ENCODE results near the gene TBC1D17. TPM values are rescaled to one million over a fixed set of nuclear protein-coding genes. Genes with fewer than 3 reads are reported as not detected.
A peak's percentile ranks its signal among the peaks of the same experiment; 100 is the strongest.

TBC1D17 gene
- total and polyA plus RNA-seq, 10 of the 15 experiments (the other 5 are each of a cell fraction or from before 2014, with no cell fraction given): 0.42 to 20.4 (median 11.2) TPM

- Histone ChIP-seq H3K9me3 (replicated peaks; ENCODE audit: control insufficient read depth, insufficient read depth, low read length) (no peaks in the 10 kb centered on the region; the same call in 2 of the 3 replicates), H3K4me3 (peak overlapping the region; percentile 53; the same call in 1 of the 2 replicates), H3K79me2 (ENCODE audit: control insufficient read depth, insufficient read depth, low read length) (peaks cover 36% of the 10 kb centered on the region), H3K4me2 (ENCODE audit: control insufficient read depth, insufficient read depth) (peak overlapping the region; percentile 84), H4K20me1 (ENCODE audit: control insufficient read depth, insufficient read depth) (no peaks in the 10 kb centered on the region), H2AFZ (ENCODE audit: control insufficient read depth, low read depth, low read length) (peak overlapping the region; percentile 63), H3K27me3 (replicated peaks in 1 of 2; ENCODE audit: control insufficient read depth in 2 of 2, insufficient read depth in 2 of 2, low read length in 1 of 2) (no peaks in the 10 kb centered on the region), H3K27ac (ENCODE audit: control insufficient read depth, insufficient read depth) (peak overlapping the region; percentile 18; the same call in 1 of the 2 replicates), H3K9ac (ENCODE audit: control insufficient read depth, insufficient read depth, low read length) (no peak overlapping the region), H3K4me1 (ENCODE audit: control insufficient read depth, insufficient read depth, low read length) (peaks cover 33% of the 10 kb centered on the region), H3K36me3 (ENCODE audit: control insufficient read depth in 2 of 2, insufficient read depth in 2 of 2, low read length in 1 of 2) (peaks cover 0 to 9% of the 10 kb centered on the region in 2 experiments; a peak in 3 of 4 replicates)
- no peak for DNase-seq (ENCODE audit: low read depth, low spot score)
- ATAC-seq: peak; percentile 55
- POLR2A ChIA-PET: interaction anchor here (0.6 to 1.5 kb wide), 13 partner anchors 10 to 528 kb away, joined by 3 to 6 read pairs (median 4); partner anchors contain the start of genes AKT1S1, ATF5, NUP62 and PNKP
- intact Hi-C loops (cut with micrococcal nuclease; ENCODE audit: unreplicated experiment) (loop anchor here (1.0 kb wide), 1 partner anchor 13 kb away; the partner anchor contains the start of genes AKT1S1 and TBC1D17), in situ Hi-C loops (cut with MboI) (loop anchor here (25.0 kb wide), 1 partner anchor 1253 kb away; the partner anchor contains the start of genes CA11 and DBP)
- SMC1A ChIA-PET (ENCODE audit: uncharacterized antibody, unreplicated experiment): interaction anchor here (0.8 to 7.3 kb wide), 4 partner anchors 12 to 38 kb away, joined by 4 to 78 read pairs (median 10); partner anchors contain the start of genes ATF5 and NUP62
- CTCF ChIA-PET: interaction anchor here (0.6 to 1.4 kb wide), 11 partner anchors 14 to 91 kb away, joined by 3 to 7 read pairs (median 4); partner anchors contain the start of genes AKT1S1, ATF5, NUP62 and TBC1D17
- WGBS (ENCODE audit: insufficient coverage, insufficient replicate concordance, low lambda C conversion rate, missing lambda C conversion rate): 19% methylated on average over 49 of the region's 69 CpGs
- TSS peak; percentile 1 for BruUV-seq (replicated peaks)
- RAD21 ChIA-PET (ENCODE audit: unreplicated experiment): interaction anchor here (0.7 to 2.5 kb wide), 6 partner anchors 15 to 124 kb away, joined by 3 to 14 read pairs (median 4); partner anchors contain the start of genes AP2A1, ATF5 and NUP62
- no peak for FAIRE-seq
- peak; percentile 60 for TF ChIP-seq POLR2AphosphoS2 (IDR thresholded peaks at IDR 0.05; ENCODE audit: low read depth, low read length)
- TF ChIP-seq ZNF687 (IDR thresholded peaks at IDR 0.05): peak; percentile 87; the same call in 1 of the 2 replicates
- peak; percentile 97 for TF ChIP-seq HDGF (IDR thresholded peaks at IDR 0.05)
- peak; percentile 59; the same call in 1 of the 2 replicates for TF ChIP-seq BACH1 (IDR thresholded peaks at IDR 0.05; ENCODE audit: borderline replicate concordance)
- no peak for TF ChIP-seq CBX3 (IDR thresholded peaks at IDR 0.05; ENCODE audit: borderline replicate concordance, low read depth)
- TF ChIP-seq POLR2A (IDR thresholded peaks at IDR 0.05; ENCODE audit: low read depth, low read length): peak; percentile 70
- peak; percentile 46; the same call in 1 of the 2 replicates for TF ChIP-seq RB1 (IDR thresholded peaks at IDR 0.05; ENCODE audit: borderline replicate concordance)
- TF ChIP-seq EED (IDR thresholded peaks at IDR 0.05; ENCODE audit: low read depth): no peak
- TF ChIP-seq YY1 (IDR thresholded peaks at IDR 0.05; ENCODE audit: low read depth, low read length): no peak
- no peak for TF ChIP-seq ZNF207 (IDR thresholded peaks at IDR 0.05; ENCODE audit: borderline replicate concordance)
- TF ChIP-seq POLR2AphosphoS5 (IDR thresholded peaks at IDR 0.05; ENCODE audit: low read length): peak; percentile 47; the same call in 1 of the 2 replicates
- TF ChIP-seq SMARCA5 (IDR thresholded peaks at IDR 0.05): no peak; the same call in 1 of the 2 replicates
- TF ChIP-seq CTCF (IDR thresholded peaks at IDR 0.05 in 2 of 3, conservative IDR thresholded peaks at IDR 0.05 in 1 of 3; ENCODE audit: control insufficient read depth in 2 of 3, extremely low read depth in 1 of 3, insufficient read depth in 1 of 3, low read depth in 3 of 3, low read length in 3 of 3): no peak
Observed at GRCh38 chr19:49890349-49891311, 13.1 kb downstream of the TBC1D17 start.
